CD8-positive, alpha-beta memory T cell (primary cell): ENCODE results near the gene ADGB. TPM values are rescaled to one million over a fixed set of nuclear protein-coding genes. Genes with fewer than 3 reads are reported as not detected.
A peak's percentile ranks its signal among the peaks of the same experiment; 100 is the strongest.
"Not testable (repeated sequence)": the region's sequence is repeated elsewhere in the genome, so short reads cannot be mapped to it uniquely, and the experiment has no call there.

Experiments used
- CTCF ChIA-PET: fragments of 350-600 bp; sonication (Branson Sonifier 250); formaldehyde crosslinking; loops from one replicate; lab custom pipeline; 2021; ENCODE audit warnings: antibody characterized with exemption; lab: Charles Lee
- POLR2A ChIA-PET: fragments of 350-600 bp; sonication (Branson Sonifier 250); formaldehyde crosslinking; loops from one replicate; lab custom pipeline; 2021; ENCODE audit warnings: antibody characterized with exemption; lab: Charles Lee
- DNase-seq, 5 donors: peaks; one replicate each; pipeline versions ENCODE4 v3.0.0 to v3.0.0-alpha.2; 2020 to 2022; ENCODE audit warnings: mixed read lengths in 1 of 5
- H3K27ac ChIP-seq: one replicate; pipeline ENCODE4 v1.7.0; 2013; ENCODE audit warnings: low read depth, mild to moderate bottlenecking, low read length, moderate library complexity
- H3K27me3 ChIP-seq: 2 replicates; pipeline ENCODE4 v1.7.0; 2013; ENCODE audit warnings: low read length, mild to moderate bottlenecking; ENCODE audit not compliant: insufficient read depth, poor library complexity, severe bottlenecking
- H3K36me3 ChIP-seq: 2 replicates; pipeline ENCODE4 v1.7.0; 2013; ENCODE audit warnings: mild to moderate bottlenecking, low read length, moderate library complexity; ENCODE audit not compliant: insufficient read depth
- H3K4me1 ChIP-seq: 2 replicates; pipeline ENCODE4 v1.7.0; 2013; ENCODE audit warnings: mild to moderate bottlenecking, low read length, moderate library complexity; ENCODE audit not compliant: insufficient read depth
- H3K4me3 ChIP-seq: 2 replicates; pipeline ENCODE4 v1.7.0; 2013; ENCODE audit warnings: mild to moderate bottlenecking, low read length
- H3K9me3 ChIP-seq: 2 replicates; pipeline ENCODE4 v1.7.0; 2013; ENCODE audit warnings: mild to moderate bottlenecking, low read length
- H3K27ac Mint-ChIP-seq, 8 donors: one replicate each; pipeline ENCODE4 v1.8.0; 2020 to 2021; ENCODE audit warnings: mixed read lengths in 8 of 8, mild to moderate bottlenecking in 6 of 8, inconsistent platforms in 3 of 8, moderate library complexity in 3 of 8
- H3K27me3 Mint-ChIP-seq, 2 donors: one replicate each; pipeline ENCODE4 v1.8.0; 2020 to 2021; ENCODE audit warnings: mixed read lengths in 2 of 2, mild to moderate bottlenecking in 1 of 2, moderate library complexity in 1 of 2
- H3K36me3 Mint-ChIP-seq, 3 donors: one replicate each; pipeline ENCODE4 v1.8.0; 2020 to 2021; ENCODE audit warnings: mixed read lengths in 3 of 3, inconsistent platforms in 1 of 3, mild to moderate bottlenecking in 1 of 3
- H3K4me1 Mint-ChIP-seq, 3 donors: one replicate each; pipeline ENCODE4 v1.8.0; 2020 to 2021; ENCODE audit warnings: mixed read lengths in 3 of 3, inconsistent platforms in 1 of 3, mild to moderate bottlenecking in 1 of 3
- H3K4me3 Mint-ChIP-seq, 7 donors: one replicate each; pipeline ENCODE4 v1.8.0; 2020 to 2021; ENCODE audit warnings: mixed read lengths in 7 of 7, mild to moderate bottlenecking in 6 of 7, moderate library complexity in 4 of 7, inconsistent platforms in 2 of 7
- H3K9me3 Mint-ChIP-seq, 5 donors: one replicate each; pipeline ENCODE4 v1.8.0; 2020 to 2022; ENCODE audit warnings: mixed read lengths in 5 of 5, mild to moderate bottlenecking in 3 of 5, moderate library complexity in 2 of 5, inconsistent platforms in 1 of 5
- polyA plus RNA-seq: library from polyadenylated mRNA; unstranded; fragments of 300-500 nt; fragmentation: Illumina TruSeq; gene quantifications from one replicate; pipeline ENCODE4 v1.2.3, GENCODE V29; 2021
- total RNA-seq, 2 experiments: library from RNA; stranded (reverse); gene quantifications; one replicate each; pipeline ENCODE4 v1.2.3, GENCODE V29; 2021

The ADGB gene
- total and polyA plus RNA-seq, 3 experiments from 2014 or later: 0.22 to 0.35 TPM; not detected in 1

DNA sequence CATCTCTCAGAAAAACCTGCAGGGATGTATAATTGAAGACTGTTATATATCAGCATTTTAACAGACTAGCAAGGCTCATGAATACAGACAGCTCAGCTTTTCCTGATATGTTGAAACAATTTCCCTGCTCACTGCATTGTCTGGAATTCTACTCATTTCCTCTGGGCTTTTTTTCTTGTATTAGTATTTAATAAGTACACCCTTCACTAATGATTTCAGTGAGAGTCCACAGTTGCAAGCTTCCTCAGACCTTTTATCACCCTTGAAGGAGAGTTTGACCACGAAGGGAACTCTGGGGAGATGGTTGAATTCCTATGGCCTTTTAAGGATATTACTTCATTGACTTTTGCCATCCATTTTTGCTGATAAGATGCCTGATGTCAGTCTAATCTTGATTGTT, 248.7 kb downstream of the ADGB start:
- no peak overlapping the region for H3K4me3 Mint-ChIP-seq
- H3K27ac ChIP-seq: no peak overlapping the region
- no peak for DNase-seq
- H3K27ac Mint-ChIP-seq: no peak overlapping the region
- H3K4me3 ChIP-seq: no peak overlapping the region
- H3K4me1 ChIP-seq: no peaks in the 10 kb centered on the region
- H3K9me3 ChIP-seq: no peaks in the 10 kb centered on the region
- H3K27me3 Mint-ChIP-seq: peaks cover 3 to 12% of the 10 kb centered on the region in 2 donors
- peaks cover 0 to 4% (median 0%) of the 10 kb centered on the region in 3 donors for H3K4me1 Mint-ChIP-seq
- no peaks in the 10 kb centered on the region for H3K36me3 Mint-ChIP-seq
- no peaks in the 10 kb centered on the region for H3K36me3 ChIP-seq
- ChIA-PET POLR2A (no interaction called here), CTCF (no interaction called here)
- H3K9me3 Mint-ChIP-seq: peaks cover 0 to 2% (median 0%) of the 10 kb centered on the region in 5 donors
- no peaks in the 10 kb centered on the region for H3K27me3 ChIP-seq

DNA sequence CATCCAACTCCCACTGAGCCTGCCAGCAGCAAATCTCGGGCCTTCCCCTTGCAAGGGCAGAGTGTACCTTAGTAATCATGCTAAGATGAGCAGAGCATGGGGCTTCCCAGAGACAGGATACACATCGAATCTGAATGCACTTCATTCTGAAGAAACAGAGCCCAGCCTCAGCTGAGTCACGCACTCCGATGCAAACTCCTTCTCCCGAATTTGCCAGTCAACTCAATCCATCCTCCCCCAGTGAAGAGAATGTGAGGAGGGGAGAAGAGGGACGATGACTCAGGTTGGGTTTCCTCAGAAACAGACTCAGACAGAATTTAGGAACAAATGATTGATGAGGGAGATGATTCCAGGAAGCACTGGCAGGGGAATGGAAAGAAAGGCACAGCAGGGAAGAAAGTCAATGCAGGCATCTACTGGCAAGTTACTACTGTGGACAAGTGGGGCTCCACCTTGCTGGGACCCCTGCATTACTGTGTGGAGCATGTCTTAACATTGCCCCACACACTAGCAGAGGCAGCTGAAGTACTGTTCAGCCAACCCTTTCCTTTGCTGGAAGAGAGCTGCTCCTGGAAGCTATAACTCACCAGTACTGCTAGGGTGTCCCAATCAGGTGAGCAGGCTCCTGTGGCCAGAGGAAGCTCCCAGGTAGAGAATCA, 251.6 kb downstream of the ADGB start:
- Histone ChIP-seq H3K9me3 (no peaks in the 10 kb centered on the region), H3K4me1 (no peaks in the 10 kb centered on the region), H3K4me3 (no peak overlapping the region), H3K27ac (no peak overlapping the region), H3K36me3 (no peaks in the 10 kb centered on the region), H3K27me3 (no peaks in the 10 kb centered on the region)
- Mint-ChIP-seq H3K4me3 (no peak overlapping the region), H3K27me3 (peaks cover 3 to 14% of the 10 kb centered on the region in 2 donors), H3K9me3 (peaks cover 0 to 2% (median 0%) of the 10 kb centered on the region in 5 donors), H3K36me3 (no peaks in the 10 kb centered on the region), H3K27ac (no peak overlapping the region), H3K4me1 (peaks cover 0 to 4% (median 0%) of the 10 kb centered on the region in 3 donors)
- no peak for DNase-seq
- ChIA-PET CTCF (interaction anchor here (1.6 kb wide), 1 partner anchor 8 kb away, joined by 4 read pairs; no protein-coding TSS in a partner anchor), POLR2A (no interaction called here)

DNA sequence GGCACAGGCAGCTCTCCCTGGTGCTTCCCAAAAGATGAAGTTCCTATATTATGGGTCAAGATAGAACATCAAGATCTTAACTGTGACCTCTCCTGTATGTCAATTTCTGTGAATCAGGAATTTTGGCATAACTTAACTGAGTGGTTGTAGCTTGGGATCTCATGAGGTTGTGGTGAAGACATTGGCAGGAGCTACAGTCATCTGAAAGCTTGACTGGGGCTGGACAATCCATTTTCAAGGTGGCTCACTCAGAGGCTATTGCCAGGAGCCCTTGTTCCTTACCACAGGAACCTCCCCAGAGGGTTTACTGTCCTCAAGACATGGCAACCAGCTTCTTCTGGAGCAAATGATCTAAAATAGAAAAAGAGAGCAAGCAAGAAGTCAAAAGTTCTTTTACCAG, 252.2 kb downstream of the ADGB start:
- H3K27me3 Mint-ChIP-seq: peaks cover 3 to 14% of the 10 kb centered on the region in 2 donors
- ChIA-PET POLR2A (no interaction called here), CTCF (no interaction called here)
- no peaks in the 10 kb centered on the region for H3K36me3 ChIP-seq
- DNase-seq: no peak
- peaks cover 0 to 4% (median 0%) of the 10 kb centered on the region in 3 donors for H3K4me1 Mint-ChIP-seq
- H3K27me3 ChIP-seq: no peaks in the 10 kb centered on the region
- no peak overlapping the region for H3K27ac ChIP-seq
- no peak overlapping the region for H3K27ac Mint-ChIP-seq
- no peaks in the 10 kb centered on the region for H3K36me3 Mint-ChIP-seq
- H3K4me3 ChIP-seq: no peak overlapping the region
- H3K4me3 Mint-ChIP-seq: no peak overlapping the region
- H3K4me1 ChIP-seq: no peaks in the 10 kb centered on the region
- peaks cover 0 to under 1% (median 0%) of the 10 kb centered on the region in 5 donors for H3K9me3 Mint-ChIP-seq
- H3K9me3 ChIP-seq: no peaks in the 10 kb centered on the region

DNA sequence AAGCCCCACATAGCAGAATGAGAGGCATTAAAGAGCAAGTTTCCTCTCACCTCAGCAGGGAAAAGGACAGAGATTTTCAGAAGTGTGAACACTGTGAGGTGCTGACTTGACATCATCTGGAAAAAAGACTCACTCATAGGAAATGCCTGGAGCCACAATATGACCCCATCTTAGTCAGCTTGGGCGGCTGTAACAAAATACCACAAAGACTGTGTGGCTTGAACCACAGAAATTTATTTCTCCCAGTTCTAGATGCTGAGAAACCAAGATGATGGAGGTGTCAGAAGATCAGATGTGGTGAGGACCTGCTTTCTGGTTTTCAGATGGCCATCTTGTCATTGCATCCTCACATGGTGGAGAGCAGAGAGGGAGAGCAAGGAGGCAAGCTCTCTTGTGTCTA, 253.1 kb downstream of the ADGB start:
- H3K27ac Mint-ChIP-seq: peak overlapping the region in 1 of 8 donors; percentile 10
- H3K27me3 Mint-ChIP-seq: peaks cover 3 to 14% of the 10 kb centered on the region in 2 donors
- Histone ChIP-seq H3K4me3 (no peak overlapping the region), H3K36me3 (no peaks in the 10 kb centered on the region), H3K4me1 (no peaks in the 10 kb centered on the region), H3K27ac (no peak overlapping the region), H3K9me3 (no peaks in the 10 kb centered on the region), H3K27me3 (no peaks in the 10 kb centered on the region)
- peaks cover 0 to 4% (median 0%) of the 10 kb centered on the region in 3 donors for H3K4me1 Mint-ChIP-seq
- POLR2A ChIA-PET: no interaction called here
- H3K4me3 Mint-ChIP-seq: no peak overlapping the region
- DNase-seq: no peak
- no peaks in the 10 kb centered on the region for H3K36me3 Mint-ChIP-seq
- H3K9me3 Mint-ChIP-seq: no peaks in the 10 kb centered on the region
- CTCF ChIA-PET: no interaction called here

DNA sequence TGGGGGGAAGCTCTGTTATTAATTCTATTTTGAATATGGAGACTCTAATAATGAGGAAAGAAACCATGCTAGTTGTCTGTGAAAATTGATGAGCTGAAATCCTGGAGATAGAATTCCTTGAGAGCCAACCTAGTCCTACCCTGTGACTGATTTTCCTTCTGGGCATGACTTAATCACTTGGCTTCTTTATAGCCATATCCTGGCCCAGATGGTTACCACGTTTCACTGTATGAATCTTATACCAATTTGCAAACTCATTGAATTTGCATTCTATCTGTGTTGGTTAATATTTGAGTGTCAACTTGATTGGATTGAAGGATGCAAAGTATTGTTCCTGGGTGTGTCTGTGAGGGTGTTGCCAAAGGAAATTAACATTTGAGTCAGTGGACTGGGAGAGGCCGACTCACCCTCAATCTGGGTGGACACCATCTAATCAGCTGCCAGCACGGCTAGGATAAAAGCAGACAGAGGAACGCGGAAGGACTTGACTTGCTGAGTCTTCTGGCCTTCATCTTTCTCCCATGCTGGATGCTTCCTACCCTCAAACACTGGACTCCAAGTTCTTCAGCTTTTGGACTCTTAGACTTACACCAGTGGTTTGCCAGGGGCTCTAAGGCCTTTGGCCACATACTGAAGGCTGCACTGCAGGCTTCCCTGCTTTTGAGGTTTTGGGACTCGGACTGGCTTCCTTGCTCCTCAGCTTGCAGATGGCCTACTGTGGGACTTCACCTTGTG, 255.9 kb downstream of the ADGB start:
- H3K9me3 ChIP-seq, H3K9me3 Mint-ChIP-seq, H3K4me3 Mint-ChIP-seq, H3K27me3 ChIP-seq, H3K27ac Mint-ChIP-seq, H3K27me3 Mint-ChIP-seq, CTCF ChIA-PET, H3K4me1 Mint-ChIP-seq, H3K36me3 ChIP-seq, H3K4me3 ChIP-seq, H3K36me3 Mint-ChIP-seq, DNase-seq, H3K4me1 ChIP-seq, POLR2A ChIA-PET: not testable (repeated sequence)
- H3K27ac ChIP-seq: peak overlapping the region; percentile 13

DNA sequence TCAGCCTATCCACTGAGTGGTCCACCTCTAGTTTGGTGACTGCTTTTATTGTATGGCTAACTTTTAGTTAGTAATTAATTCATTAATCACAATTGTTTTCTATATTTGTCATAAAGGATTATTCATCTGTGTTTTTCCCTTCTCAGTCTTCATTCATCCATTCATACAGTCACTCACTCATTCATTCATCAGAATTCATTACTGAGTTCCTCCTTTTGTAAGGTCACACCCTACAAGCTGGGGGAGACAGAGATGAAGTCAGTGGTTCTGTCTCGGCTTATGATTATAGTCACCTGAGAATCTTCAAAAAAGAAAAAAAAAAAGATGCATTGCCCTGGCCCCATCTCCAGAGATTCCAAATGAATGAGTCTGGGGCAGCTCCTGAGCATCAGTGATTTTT, 257.1 kb downstream of the ADGB start:
- ChIA-PET CTCF (interaction anchor here (1.5 kb wide), 1 partner anchor 8 kb away, joined by 4 read pairs; no protein-coding TSS in a partner anchor), POLR2A (no interaction called here)
- H3K27ac Mint-ChIP-seq: no peak overlapping the region

DNA sequence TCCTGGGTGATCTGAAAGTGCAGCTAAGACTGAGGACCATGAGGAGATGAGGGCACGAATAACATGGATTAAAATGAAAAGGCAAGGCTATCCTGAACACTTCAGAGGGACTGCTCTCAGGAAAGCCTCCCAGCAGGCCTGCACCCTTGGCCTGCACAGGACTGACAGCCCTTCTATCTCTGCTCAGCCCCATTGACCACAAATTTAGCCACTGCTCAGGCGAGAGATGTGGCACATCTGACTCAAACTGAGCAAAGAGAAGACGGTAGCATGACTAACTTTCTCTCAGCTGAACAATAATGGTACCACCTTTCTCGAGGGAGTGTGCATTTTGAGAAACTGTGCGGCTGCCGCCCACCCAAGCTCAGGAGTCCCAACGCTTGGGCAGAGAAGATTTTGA, 257.5 kb downstream of the ADGB start:
- H3K27ac ChIP-seq: peak overlapping the region; percentile 61
- H3K4me1 ChIP-seq: no peaks in the 10 kb centered on the region
- no peaks in the 10 kb centered on the region for H3K9me3 Mint-ChIP-seq
- DNase-seq: no peak
- peaks cover 2 to 3% of the 10 kb centered on the region in 2 donors for H3K27me3 Mint-ChIP-seq
- no peak overlapping the region for H3K27ac Mint-ChIP-seq
- H3K9me3 ChIP-seq: no peaks in the 10 kb centered on the region
- H3K4me3 Mint-ChIP-seq: no peak overlapping the region
- ChIA-PET POLR2A (no interaction called here), CTCF (interaction anchor here (1.5 kb wide), 1 partner anchor 8 kb away, joined by 4 read pairs; no protein-coding TSS in a partner anchor)
- no peak overlapping the region for H3K4me3 ChIP-seq
- no peaks in the 10 kb centered on the region for H3K27me3 ChIP-seq
- no peaks in the 10 kb centered on the region for H3K36me3 Mint-ChIP-seq
- H3K4me1 Mint-ChIP-seq: peaks cover 4 to 7% (median 6%) of the 10 kb centered on the region in 3 donors
- no peaks in the 10 kb centered on the region for H3K36me3 ChIP-seq

More for the DNA sequence above, 257.1 kb downstream of the ADGB start:
- no peaks in the 10 kb centered on the region for H3K4me1 ChIP-seq
- H3K27me3 ChIP-seq: no peaks in the 10 kb centered on the region
- no peak overlapping the region for H3K4me3 Mint-ChIP-seq
- H3K9me3 Mint-ChIP-seq: no peaks in the 10 kb centered on the region
- peaks cover 2 to 3% of the 10 kb centered on the region in 2 donors for H3K27me3 Mint-ChIP-seq
- no peaks in the 10 kb centered on the region for H3K9me3 ChIP-seq
- H3K4me1 Mint-ChIP-seq: peaks cover 4 to 7% (median 6%) of the 10 kb centered on the region in 3 donors
- no peaks in the 10 kb centered on the region for H3K36me3 Mint-ChIP-seq
- peak overlapping the region; percentile 61 for H3K27ac ChIP-seq
- H3K36me3 ChIP-seq: no peaks in the 10 kb centered on the region
- no peak overlapping the region for H3K4me3 ChIP-seq
- no peak for DNase-seq
